HG03460 (cell line): ENCODE data around the gene GCNT2.
"Not testable (repeated sequence)": the region's sequence is repeated elsewhere in the genome, so short reads cannot be mapped to it uniquely, and the experiment has no call there.

Source experiments
- ATAC-seq: cut with Tn5 transposase; IDR thresholded peaks from one replicate; pipeline ENCODE4 v1.9.1; 2021; ENCODE audit not compliant: unreplicated experiment

Gene GCNT2

GRCh38 chr6:10521104-10521808 lies at the start of gene GCNT2:
TSS of gene GCNT2 (plus strand) at chr6:10521351. CDS start at chr6:10528912, 7,561 bp downstream.
- ATAC-seq, result peak; percentile 51

DNA sequence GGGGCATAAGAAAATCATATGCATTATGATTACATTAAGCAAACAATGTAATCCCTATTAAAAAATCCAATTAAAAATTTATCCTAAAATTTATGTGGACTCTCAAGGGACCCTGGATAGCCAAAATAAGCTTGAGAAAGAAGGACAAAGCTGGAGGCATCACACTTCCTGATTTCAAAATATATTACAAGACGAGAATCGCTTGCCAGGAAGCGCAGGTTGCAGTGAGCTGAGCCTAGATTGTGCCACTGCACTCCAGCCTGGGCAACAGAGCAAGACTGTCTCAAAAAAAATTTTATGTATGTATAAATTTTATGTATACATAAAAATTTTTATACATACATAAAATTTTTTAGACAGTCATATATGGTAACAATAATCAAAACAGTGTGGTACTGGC lies 48.5 kb upstream of the GCNT2 start:
- ATAC-seq, result no peak

DNA sequence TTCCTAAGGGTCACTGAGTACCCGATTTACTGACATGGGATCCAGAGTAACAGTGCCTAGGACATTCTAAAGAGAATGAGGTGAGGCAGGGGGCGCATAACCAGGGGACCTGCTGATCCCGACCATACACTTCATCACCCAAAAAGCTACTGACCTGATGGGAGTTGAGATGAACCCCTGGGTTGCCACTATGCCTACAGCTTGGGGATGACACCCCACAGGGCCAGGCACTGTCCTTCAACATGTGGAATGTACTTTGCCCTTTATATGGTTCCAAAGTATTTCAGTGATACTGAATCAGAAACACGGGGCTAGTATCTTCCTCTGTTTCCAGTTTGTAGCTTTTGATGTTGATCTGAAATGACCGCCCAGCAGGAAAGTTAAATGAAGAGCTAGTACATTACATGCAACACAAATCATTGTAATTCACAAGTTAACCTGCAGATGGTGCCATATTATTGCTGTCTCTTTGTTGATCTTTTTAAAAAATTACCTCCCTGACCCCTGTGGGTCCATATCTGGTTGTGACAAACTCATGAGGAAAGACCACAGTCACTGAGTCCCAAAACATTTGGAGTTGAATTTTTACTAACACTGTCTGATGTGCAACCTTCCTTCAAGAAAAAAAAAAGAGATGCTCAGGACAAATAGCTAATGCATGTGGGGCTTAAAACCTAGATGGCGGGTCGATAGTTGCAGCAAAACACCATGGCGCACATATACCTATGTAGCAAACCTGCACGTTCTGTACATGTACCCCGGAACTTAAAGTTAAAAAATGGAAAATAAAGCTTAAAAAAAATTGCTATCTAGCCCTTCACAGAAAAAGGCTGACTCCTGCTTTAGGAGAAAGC lies 42.7 kb upstream of the GCNT2 start:
- ATAC-seq, result no peak

GRCh38 chr6:10479939-10480700 lies 41.0 kb upstream of the GCNT2 start:
- ATAC-seq, result no peak

GRCh38 chr6:10481101-10481500 lies 40.0 kb upstream of the GCNT2 start:
- no peak for ATAC-seq

DNA sequence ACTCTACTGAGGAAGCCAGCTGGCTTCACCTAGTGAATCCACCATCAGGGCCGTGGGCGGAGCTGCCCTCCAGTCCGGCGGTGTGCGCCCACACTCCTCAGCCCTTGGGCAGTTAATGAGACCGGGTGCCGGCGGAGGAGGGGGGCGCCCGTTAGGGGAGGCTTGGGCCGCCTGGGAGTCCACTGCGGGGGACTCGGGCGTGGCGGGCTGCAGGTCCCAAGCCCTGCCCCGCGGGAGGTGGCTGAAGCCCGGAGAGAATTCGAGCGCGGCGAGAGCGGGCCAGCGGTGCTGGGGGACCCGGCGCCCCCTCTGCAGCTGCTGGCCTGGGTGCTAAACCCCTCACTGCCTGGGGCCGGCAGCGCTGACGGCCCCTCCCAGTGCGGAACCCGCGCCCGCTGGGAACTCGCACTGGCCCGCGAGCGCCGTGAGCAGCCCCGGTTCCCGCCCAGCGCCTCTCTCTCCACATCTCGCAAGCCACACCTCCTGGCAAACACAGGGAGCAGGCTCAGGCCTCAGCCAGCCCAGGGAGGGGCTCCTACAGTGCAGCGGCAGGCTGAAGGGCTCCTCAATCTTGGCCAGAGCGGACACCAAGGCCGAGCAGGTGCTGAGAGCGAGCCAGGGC lies 38.4 kb upstream of the GCNT2 start:
- no peak for ATAC-seq

- no peak for ATAC-seq
These were observed 36.2 kb upstream of the GCNT2 start for GRCh38 chr6:10484912-10485311.

DNA sequence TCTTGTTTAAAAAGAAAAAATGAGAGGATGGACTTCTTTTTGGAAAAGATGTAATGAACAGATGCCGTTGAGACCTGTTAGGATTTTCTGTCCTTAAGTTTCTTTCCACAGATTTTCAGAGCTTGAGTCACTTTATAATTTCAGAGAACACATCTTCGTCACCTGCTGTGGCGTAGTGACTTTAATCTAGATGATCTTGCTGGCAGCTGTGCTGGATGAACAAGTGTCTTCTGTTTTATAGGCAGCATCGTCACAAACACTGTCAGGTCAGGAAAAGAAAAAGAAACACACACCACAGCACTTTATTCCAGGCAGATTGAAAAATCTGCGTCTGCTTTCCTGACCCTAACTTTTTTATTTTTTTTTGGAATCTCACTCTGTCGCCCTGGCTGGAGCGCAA lies 35.7 kb upstream of the GCNT2 start:
- ATAC-seq, result no peak

DNA sequence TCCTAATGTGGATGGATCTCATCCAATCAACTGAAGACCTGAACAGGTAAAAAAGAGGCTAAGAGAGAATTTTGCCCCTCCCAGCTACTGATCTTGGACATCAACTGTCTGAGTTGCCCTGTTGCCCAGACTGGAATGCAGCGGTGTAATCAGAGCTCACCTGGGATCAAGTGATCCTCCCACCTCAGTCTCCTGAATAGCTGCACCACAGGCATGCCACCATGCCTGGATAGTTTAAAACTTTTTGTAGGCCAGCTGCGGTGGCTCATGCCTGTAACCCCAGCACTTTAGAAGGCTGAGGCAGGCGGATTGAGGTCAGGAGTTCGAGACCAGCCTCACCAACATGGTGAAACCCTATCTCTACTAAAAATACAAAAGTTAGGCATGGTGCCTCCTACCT lies 34.9 kb upstream of the GCNT2 start:
- ATAC-seq, result no peak

GRCh38 chr6:10486944-10487588 lies 34.1 kb upstream of the GCNT2 start:
- not testable (repeated sequence) for ATAC-seq

DNA sequence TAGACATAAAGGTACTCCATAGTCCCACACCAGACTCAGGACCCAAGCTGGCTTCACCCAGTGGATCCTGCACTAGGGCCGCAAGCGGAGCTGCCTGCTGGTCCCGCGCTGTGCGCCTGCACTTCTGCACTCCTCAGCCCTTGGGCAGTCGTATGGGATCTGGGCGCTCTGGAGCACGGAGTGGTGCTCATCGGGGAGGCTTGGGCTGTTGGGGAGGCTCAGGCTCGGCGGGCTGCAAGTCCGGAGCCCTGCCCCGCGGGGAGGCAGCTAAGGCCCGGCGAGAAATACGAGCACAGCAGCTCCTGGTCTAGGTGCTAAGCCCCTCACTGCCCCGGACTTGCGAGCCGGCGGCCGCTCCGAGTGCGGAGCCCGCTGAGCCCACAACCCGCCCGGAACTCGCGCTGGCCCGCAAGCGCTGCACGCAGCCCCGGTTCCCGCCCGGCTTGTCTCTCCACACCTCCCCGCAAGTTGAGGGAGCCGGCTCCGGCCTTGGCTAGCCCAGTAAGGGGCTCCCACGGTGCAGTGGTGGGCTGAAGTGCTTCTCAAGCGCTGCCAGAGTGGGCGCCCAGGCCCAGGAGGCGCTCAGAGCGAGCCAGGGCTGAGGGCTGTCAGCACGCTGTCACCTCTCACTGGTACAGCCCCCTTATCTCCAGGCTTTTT lies 33.4 kb upstream of the GCNT2 start:
- ATAC-seq, result no peak

DNA sequence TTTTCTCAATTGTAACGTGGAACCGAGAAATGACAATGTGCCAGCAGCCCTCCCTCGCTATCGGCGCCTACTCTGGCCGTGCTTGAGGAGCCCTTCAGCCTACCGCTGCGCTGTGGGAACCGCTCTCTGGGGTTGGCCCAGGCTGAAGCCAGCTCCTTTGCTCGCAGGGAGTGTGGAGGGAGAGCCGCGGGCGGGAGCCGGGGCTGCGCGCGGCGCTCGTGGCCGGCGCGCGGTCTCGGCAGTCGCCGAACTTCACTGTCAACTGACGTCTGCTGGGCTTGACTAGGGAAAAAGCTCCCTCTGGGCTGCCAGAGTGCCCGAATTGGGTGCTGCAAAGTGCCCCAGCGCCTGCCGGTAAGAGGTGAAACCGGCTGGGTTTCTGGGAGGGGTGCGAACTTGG lies 29.7 kb upstream of the GCNT2 start:
- no peak for ATAC-seq

DNA sequence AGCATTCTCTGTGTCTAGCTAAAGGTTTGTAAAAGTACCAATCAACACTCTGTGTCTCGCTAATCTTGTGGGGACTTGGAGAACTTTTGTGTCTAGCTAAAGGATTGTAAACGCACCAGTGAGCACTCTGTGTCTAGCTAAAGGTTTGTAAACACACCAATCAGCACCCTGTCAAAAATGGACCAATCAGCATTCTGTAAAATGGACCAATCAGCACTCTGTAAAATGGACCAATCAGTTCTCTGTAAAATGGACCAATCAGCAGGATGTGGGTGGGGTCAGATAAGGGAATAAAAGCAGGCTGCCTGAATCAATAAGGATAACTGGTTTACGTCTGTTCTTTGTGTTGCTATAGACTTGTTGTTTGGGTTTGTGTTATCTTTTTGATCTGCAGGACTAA lies 29.2 kb upstream of the GCNT2 start:
- not testable (repeated sequence) for ATAC-seq

GRCh38 chr6:10495029-10495428 lies 26.1 kb upstream of the GCNT2 start:
- no peak for ATAC-seq

DNA sequence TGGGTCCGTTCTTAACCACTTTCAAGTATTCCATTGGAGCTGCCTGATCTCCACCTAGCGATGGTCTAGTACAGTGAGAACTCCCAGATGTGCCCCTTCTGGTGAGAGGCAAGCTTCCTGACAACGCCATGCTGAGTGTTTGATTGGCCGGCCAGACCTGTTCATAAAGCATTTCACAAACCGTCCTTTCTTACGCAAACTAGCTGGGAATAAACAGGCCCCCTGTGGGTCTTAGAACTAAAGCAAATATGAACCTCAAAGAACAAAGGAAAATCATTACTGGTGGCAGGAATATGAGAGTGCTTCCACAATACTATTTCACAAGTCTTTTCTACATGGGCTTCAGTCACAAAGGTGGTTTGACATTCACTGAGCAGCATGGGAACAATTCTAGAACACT lies 15.6 kb upstream of the GCNT2 start:
- ATAC-seq, result no peak

DNA sequence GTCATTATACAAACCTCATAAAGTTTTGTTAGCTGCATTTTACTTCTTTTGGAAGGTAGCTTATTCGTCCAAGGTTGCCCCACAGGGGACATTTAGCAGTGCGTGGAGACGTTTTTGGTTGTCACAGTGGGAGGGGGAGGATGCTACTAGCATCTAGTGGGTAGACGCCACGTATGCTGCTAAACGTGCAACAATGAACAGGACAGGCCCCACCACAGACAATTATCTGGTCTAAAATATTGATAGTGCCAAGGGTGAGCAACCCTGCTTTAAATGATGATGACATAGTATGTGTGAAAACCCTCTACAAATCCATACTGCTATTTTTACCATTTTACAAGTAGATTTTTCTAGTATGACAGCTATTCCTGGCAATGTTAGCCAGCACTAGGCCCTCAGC lies 13.9 kb upstream of the GCNT2 start:
- no peak for ATAC-seq

DNA sequence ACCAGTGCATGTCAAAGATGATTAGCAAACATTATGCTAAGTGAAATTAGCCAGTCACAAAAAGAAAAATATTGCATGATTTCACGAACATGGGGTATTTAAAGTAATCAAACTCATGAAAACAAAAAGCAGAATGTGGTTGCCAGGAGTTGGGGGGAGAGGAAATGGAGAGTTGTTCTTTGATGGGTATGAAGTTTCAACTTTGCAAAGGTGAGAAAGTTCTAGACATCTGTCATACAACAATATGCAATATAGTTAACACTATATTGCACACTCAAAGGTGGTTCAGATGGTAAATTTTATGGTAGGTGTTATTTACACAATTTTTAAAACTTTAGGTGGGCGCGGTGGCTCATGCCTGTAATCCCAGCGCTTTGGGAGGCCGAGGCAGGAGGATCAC lies 13.4 kb upstream of the GCNT2 start:
- ATAC-seq, result no peak

DNA sequence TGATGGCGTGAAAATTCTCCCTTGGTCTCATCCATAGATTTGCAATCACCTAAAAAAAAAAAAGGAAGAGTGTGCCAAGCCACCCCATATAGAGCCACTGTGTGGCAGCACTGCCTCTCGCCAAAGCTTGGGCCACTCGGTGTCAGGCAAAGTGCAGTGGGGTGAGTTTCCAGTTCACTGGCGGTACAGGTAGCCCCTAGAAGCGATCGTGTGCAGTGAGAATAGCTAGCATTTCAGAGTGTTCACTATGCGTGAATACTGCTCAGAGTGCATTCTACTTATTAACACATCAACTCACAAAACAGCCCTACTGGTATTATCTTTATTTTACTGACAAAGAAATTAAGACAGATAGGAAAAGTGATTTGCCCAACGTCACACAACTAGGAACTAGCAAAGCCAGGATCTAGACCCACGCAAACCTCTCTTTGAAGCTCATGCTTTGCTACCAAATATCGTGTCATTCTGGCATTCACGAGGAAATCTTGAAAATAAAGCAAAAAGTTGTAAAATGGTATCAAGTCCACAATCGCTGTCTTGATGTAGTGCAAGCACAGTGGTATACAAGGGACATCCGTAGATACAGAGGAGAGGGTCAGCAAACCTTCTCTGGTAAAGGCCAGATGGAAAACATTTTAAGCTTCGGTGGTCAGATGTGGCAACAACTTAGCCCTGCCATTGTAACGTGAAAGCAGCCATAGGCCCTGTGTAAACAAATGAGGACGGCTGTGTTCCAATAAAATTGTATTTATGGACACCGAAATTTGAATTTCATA lies 10.4 kb upstream of the GCNT2 start:
- ATAC-seq, result peak; percentile 98

GRCh38 chr6:10511477-10511876 lies 9.7 kb upstream of the GCNT2 start:
- ATAC-seq, result no peak
